GM19239 (cell line): ENCODE data around the gene ZBTB7C.

Experiments used
- DNase-seq: peaks from one replicate; pipeline ENCODE4 v3.0.0; 2011; ENCODE audit warnings: low spot score; ENCODE audit not compliant: insufficient read length
- FAIRE-seq: peaks from 2 replicates; lab custom pipeline; 2011; peaks lifted over from hg19 to GRCh38; lab: Jason Lieb, UNC

The ZBTB7C gene

DNA sequence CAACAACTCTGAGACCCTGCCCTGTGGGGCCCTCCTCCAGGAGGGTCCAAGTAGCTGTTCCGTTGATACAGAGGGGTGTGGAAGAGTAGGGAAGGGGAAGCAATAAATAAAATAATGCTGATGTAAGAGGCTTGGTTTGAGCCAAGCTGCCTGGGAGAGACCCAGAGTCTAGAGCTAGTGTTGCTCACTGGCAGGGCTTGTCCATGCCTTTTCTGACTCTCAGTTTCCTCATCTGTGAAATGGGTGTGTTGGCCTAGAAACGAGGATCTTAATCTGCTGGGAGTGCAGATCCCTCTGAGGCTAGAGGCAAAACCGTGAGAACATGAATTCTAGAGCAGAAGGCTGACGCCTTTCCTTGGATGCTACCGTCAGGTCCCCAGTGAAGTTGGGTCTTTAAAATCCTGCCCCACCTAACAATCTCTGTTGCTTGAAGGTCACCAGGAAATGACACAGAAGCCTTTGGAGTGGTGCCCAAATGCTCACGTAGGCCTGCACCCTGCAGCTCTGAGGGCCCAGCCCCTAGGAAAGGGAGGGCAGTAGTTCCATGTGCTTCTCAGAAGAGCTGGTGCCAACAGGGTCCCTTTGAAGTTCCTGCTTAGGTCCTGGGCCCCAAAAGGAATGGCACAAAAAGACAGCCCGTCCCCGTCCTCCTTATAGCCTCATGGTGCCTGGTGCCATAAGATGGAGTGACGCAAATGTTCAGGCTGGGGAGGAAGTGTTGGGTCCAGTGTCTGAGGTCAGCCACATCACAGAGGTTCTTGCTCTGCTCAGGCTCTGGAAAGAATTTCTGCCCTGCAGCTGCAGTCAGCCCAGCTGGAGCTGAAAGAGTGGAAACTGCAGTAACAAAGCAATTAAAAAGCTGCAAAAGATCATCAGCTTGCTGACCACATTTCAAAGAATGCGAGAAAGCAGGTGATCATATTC, 405.5 kb downstream of the ZBTB7C start:
- no peak for FAIRE-seq
- DNase-seq, result no peak

DNA sequence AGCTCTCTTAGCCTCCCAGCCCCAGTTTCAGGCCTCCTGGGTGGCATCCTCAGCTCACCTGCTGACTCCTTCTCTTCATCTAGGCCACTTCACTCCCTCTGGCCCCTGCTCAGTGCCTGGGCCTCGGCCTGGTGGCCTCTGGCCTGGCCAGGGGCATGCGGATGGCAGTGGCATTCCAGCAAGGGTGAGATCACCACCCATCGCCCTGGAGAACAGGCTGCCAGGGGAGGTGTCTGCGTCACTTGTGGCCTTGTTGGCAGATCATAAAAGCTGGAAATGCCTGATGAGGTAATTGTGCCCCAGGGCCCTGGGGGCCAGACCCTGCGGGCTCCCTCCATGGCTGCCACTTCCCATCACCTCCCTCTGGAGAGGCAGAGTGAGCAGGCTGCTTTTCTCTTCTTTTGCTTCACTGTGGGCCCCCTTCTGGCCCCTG, 406.2 kb downstream of the ZBTB7C start:
- DNase-seq (no peak), FAIRE-seq (no peak)

- FAIRE-seq (no peak), DNase-seq (no peak)
Measured at GRCh38 chr18:48000701-48001100, 408.5 kb downstream of the ZBTB7C start.

GRCh38 chr18:47999801-48000248, 409.4 kb downstream of the ZBTB7C start:
- FAIRE-seq, result no peak
- DNase-seq, result no peak

DNA sequence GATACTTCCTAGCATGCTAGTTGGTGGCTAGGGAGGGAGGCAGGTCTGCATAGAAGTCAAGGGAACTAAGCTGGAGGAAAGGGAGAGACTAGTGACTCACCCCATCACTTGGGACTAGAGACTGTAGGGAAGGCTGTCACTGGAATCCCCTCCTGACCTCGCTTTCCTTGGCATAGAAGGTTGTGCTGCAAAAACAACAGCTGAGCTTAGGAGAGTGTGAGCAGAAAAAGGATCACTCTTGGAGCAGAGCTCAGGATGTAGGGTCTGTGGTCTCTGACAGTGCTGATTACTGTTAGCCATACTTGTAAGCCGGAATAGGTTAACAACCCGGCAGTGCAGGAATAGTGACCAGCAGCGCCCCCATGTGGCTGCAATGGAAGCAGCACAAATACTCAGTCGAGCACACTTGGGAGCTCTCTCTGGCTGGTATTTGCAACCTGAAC, 411.8 kb downstream of the ZBTB7C start:
- FAIRE-seq (no peak), DNase-seq (no peak)

DNA sequence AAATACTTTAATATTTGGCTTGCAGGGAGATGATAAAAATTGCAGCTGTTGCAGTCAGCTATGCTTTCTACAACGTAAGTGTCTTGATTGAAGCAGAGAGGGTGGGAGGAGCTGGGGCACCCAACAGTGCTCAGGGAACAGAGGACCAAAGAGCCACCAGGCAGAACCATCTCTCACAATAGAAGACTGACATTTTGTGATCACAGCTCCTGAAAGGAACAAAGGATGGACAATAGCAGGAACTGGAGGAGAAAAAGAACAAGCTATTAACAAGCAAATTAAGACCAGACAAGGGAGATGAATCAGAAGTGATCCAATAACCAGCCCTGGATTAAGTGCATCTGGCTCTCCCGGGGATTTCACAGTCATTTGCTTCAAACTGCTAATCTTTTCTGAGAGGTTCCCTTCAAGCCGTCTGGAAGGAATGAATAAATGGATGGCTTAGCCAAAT, 413.1 kb downstream of the ZBTB7C start:
- FAIRE-seq (no peak), DNase-seq (no peak)

DNA sequence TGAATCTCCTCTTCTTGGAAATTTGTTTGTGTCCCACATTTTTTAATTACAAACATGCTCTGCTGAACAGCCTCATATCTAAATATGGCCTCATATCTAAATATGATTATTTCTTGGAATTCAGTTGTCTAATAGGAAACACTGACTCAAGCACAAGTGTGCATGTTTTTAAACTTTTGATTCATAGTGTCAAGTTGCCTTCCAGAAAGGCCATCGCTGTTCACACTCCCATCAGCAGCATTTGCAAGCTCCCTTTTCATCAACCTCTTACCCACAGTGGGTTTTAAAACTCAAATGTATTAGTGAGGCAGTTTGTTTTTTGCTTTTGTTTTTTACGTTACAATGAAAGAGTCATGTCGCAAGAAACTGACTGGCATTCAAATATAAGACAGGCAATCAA, 413.5 kb downstream of the ZBTB7C start:
- no peak for FAIRE-seq

DNA sequence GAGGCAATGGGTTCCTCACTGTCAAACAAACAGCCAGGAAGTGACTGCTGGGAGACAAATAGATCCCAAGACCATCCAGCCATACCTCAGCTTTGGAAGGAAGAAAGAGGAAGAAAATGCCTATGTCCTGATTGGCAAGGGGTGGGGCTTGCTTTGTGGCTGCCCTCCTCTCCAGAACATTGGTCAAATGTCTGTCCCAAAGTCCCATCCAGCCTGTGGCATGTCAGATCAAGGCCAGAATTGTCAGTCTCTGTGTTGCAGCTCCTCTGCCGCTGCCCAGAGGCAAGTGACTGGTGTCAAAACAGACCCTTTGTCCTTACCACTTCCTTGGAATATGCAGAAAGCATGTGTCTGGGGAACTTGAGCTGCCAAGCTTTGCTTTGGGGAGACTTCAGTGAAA, 415.8 kb downstream of the ZBTB7C start:
- no peak for FAIRE-seq

More for the DNA sequence above, 413.5 kb downstream of the ZBTB7C start:
- no peak for DNase-seq

GRCh38 chr18:47992976-47993375, 416.2 kb downstream of the ZBTB7C start:
- DNase-seq, result no peak
- no peak for FAIRE-seq

More for the DNA sequence above, 415.8 kb downstream of the ZBTB7C start:
- no peak for DNase-seq

DNA sequence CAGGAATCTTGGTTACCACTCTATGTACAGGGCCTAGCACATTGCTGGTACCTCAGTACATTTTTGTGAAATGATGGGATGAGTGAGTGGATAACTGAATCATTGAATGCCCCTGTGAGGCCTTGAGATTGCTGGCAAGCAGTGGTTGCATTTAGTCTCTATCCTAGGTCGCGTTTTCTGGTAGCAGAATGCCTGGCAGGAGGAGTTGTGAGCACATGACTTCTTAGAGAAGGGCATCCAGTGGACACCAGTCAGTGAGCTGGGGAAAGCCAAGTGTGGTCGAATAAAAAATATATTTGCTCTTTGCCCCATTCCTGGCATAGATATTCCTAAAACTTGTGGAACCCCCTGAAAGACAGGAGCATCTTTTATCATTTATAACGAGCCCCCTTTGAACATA, 416.9 kb downstream of the ZBTB7C start:
- DNase-seq, result no peak
- FAIRE-seq, result no peak

- DNase-seq (no peak), FAIRE-seq (no peak)
Measured at GRCh38 chr18:47990981-47991380, 418.2 kb downstream of the ZBTB7C start.

DNA sequence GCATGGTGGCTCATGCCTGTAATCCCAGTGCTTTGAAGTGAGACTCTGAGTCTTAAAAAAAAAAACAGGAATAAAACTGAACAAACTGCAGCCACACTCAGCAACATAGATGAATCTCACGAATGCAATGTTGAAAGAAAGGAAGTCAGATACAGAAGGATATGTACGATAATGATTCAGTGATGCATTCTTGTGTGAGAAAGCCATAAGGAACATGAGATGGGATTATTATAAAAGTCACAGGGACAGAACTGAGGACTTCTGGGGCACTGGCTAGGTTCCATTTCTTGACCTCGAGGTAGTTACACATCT, 421.8 kb downstream of the ZBTB7C start:
- DNase-seq, result no peak
- FAIRE-seq, result no peak

- FAIRE-seq (peak; percentile 4), DNase-seq (no peak)
Measured at GRCh38 chr18:47986620-47987387, 422.4 kb downstream of the ZBTB7C start.

DNA sequence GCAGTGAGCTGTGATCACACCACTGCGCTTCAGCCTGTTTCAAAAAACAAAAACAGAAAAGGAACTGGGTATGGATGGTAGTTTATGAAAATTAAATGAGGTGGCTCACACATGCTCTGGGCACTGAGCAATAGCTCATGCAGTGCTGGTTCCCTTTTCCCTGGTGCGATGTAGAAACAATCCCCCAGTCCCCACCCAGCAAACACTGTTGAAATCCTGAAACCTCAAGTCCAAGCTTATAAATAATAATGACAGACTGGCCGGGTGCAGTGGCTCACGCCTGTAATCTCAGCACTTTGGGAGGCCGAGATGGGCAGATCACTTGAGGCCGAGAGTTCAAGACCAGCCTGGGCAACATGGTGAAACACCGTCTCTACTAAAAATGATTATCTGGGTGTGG, 423.3 kb downstream of the ZBTB7C start:
- DNase-seq (no peak), FAIRE-seq (no peak)

DNA sequence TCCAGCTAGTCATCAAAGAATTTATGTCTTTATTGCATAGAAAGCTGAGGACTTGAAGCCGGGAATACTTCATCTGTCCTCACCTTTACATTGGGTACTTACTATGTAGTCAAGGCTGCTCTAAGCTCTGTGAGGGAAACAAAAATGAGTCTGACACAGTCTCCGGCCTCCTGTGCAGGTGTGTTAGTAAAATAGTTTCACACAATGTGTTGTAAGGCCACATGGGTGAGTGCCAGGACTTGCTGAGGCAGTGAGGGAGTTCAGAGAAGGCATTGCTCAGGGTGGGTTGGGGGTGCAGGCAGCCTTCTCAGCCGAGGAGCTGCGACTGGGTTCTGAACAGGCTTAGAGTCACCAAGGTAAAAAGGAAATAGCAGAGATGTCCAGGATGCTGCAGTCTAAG, 424.2 kb downstream of the ZBTB7C start:
- FAIRE-seq, result no peak
- DNase-seq, result no peak

DNA sequence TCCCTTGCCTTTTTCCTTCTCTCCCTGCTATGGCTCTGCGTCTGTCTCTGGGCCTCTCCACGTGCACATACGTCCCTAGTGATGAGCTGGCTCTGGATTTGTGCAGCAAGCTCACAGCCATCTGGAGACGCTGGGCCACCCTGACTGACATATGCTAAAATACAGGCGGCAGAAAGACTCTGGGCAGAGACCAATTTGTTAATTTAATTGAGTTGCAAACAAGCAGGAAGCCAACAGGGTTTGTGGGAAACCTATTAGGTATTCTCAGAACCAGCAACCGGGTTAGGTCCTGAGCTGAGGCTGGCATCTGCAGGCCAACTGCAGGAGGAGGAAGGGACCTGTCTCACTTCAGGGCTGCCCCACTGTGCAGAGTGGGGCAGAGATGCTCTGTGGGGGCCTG, 425.2 kb downstream of the ZBTB7C start:
- DNase-seq (no peak), FAIRE-seq (no peak)

DNA sequence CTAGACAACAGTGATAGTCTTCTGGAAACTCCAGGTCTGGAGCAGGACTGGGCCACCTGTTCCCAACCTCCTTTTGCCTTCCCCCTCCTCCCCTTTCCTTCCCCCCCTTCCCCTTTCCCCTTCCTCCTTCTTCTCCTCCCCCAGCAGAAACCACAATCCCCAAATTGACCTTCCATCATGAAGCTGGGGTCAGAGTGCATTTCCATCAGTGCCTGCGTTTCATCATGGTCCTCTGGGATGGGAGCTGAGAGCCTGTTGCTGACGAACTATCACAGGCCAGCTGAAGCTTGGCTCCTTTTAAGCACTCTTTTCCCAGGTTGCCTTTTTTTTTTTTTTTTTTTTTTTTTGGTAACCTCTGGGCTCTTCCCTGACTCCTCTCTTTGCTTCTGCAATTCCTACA, 426.1 kb downstream of the ZBTB7C start:
- DNase-seq (no peak), FAIRE-seq (no peak)

DNA sequence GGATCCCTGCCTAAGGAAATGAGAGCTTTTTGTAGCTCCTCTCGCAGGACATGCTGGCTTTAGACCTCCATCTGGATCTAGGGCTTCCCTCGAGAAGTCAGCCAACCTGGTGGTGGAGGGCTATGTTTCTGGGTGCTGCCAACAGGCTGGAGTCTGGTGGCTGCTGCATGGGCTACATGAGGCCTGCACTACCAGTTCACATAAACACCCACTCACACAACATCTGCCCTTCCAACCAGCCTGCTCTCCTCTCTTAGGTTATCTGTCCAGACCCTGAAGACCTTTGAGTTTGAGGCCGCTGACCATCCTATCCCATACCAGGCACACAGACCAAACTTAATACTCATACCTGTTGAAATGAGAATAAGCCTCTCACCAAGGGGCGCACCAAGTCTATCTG, 427.4 kb downstream of the ZBTB7C start:
- DNase-seq (no peak), FAIRE-seq (no peak)

GRCh38 chr18:47981320-47981719, 427.9 kb downstream of the ZBTB7C start:
- no peak for FAIRE-seq

GRCh38 chr18:47979611-47980200, 429.5 kb downstream of the ZBTB7C start:
- DNase-seq, result no peak
- no peak for FAIRE-seq

More at GRCh38 chr18:47981320-47981719, 427.9 kb downstream of the ZBTB7C start:
- no peak for DNase-seq

GRCh38 chr18:47978603-47979002, 430.6 kb downstream of the ZBTB7C start:
- no peak for DNase-seq
- no peak for FAIRE-seq
